ENCODE data around the gene EBF3.

Gene EBF3

DNA sequence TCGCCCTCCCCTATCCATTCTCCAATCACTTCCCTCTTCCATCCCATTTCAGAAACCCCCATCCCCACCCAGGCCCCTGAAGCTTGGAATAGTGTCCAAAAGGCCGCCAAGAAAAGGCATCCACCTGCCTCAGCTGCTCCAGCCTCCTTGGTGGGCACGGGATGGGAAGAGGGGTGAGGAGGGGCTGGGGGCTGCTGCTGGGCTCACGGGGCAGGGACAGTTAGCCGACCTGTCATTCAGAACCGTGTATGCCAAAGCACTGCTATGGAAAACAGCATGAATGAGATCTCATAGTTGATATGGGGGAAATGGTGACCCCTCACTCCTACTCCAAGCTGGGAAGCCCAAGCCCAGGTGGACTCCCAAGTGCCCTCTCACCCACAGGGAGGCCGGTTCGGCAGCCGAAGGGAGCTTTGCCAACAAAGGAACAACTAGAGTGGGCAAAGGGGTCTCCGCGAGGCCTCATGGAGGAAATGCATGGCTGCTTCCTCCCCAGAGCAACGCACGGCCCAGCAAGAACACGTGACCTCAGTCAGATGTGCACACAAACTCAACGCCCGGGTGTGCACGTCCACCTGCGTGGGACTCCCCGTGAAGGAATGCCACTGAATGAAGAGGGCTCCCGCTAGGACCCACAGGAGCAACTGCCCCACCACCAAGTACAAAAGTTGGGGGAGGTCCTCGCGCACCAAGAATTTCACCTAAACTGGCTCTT is 52.5 kb downstream of the EBF3 start:
- DNase-seq (ENCODE audit: low read depth), result no peak

DNA sequence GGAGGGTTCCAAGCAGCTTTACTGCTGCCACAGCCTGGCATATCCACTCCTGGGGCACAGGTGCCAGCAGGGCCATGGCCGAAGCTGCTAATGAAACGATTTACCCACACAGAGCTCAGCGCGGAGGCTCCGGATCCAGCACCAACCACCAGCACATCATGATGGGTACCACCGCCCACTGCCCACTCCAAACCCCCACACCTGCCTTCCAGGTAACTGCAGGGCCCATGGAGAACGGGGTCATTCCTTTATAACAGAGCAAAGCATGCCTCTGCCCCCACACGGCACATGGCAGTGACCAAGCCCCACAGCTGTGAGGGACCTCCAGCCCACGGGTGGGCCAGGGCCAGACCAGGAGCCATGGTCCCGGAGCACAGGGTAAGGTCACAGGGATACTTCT is 53.2 kb downstream of the EBF3 start:
- DNase-seq (ENCODE audit: low read depth), result no peak

DNA sequence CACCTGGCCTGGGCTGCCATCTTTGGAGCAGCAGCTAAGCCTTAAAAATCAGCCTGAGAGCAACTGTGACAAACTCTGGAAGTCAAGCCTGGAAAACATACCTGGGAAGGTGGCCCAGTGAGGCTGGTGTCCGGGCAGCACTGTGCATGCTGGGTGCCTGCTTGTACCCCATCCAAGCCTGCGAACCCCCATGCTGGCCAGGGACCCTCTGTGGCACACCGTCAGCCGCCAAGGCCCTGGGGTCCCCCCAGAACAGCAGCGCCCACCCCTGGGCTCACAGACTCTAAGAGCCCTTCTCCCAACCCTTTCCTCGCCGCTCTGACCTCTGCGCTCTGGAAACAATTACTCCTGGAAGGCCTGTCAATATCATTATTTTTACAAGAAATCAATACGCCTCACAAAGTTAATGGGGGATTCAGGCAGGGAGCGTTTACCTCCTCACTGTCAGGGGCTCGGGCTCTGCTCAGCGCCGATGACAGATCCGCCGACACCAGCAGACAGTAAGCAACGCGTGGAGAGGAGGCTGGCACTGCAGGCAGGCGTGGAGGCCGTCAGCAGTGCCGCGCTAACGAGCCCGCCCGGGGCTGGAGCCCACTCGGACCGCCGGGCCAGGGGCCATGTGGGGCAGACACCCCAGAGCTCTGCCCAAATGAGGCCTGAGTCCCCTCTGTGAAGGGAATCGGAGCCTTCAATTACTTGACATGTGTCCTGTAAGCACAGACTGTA is 54.4 kb downstream of the EBF3 start:
- no peak for DNase-seq (ENCODE audit: low read depth)

DNA sequence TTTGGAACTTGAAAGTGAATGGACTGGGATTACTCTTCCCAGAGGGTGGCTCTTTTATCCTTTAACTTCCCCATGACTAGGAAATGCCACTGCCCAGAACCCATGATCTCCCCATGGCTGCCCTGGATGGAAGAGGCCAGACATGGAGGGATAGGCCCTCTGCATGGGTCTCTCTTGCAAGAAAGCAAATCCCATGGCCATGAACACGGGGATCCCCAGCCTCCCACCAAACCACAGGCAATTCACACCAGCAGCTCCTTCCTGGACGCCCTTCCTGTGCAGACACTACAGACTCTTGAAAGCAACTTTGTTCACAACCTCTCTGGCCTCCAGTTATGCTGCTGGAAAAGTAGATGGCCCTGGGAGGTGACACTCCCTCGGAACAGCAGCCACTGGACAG is 55.0 kb downstream of the EBF3 start:
- no peak for DNase-seq (ENCODE audit: low read depth)

- no peak for DNase-seq (ENCODE audit: low read depth)
Measured at GRCh38 chr10:129908406-129908805, 55.7 kb downstream of the EBF3 start.

- no peak for DNase-seq (ENCODE audit: low read depth)
Measured at GRCh38 chr10:129905553-129905952, 58.5 kb downstream of the EBF3 start.

DNA sequence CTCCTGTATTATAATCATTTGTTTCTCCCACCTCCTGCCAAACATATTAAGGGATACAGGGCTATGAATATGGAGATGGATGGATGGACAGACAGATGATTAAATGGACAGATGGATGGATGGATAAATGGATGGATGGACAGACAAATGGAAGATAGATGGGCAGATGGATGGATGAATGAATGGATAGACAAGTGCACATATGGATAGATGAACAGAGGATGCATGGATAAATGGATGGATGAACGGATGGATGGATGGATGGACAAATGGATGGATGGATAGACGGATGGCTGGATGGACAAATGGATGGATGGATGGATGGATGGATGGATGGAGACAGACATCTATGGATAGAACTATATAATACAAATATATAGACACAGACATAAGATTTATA is 59.8 kb downstream of the EBF3 start:
- DNase-seq (ENCODE audit: low read depth), result no peak

- no peak for DNase-seq (ENCODE audit: low read depth)
Measured at GRCh38 chr10:129901389-129902006, 62.6 kb downstream of the EBF3 start.

- DNase-seq (ENCODE audit: low read depth), result no peak
Measured at GRCh38 chr10:129900825-129901224, 63.2 kb downstream of the EBF3 start.

DNA sequence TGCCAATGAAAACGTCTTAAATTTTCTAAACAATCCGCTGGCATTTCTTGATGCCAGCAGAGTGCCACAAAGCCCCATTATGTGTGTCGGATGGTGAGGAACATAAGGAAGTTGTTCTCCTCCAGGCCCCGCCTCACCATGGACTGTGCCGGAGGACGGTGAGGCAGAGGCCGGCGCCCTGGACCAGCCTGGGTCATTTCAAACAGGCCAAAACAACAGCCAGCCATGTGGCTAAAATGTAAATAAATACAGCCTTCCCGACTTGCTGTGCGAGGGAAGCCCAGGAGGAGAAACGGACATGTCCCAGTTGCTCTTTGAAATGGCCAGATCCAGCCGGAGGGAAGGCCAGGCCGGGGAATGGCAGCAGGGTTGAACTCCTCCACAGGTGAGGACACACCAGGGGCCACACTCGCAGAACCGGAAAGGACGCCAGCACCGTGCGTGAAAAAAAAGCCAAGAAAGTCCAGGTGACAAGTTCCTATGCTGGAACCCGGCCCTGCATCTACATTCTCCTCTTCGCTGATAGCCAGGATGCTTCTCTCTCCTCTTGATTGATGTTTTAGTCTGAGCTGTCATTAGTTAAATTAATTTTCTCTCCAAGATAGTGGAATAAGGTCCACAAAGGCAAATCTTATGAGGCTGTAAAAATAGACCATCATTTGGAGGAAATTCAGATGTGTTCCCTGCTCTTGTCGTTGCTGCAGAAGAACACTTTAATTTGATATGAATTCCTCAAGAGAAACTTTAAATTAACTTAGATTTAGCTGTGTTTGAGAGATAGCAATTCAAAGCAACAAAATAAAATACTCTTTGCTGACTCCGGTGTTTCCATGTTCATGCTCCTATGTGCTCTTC is 64.6 kb downstream of the EBF3 start:
- no peak for DNase-seq (ENCODE audit: low read depth)

- DNase-seq (ENCODE audit: low read depth), result no peak
Measured at GRCh38 chr10:129898706-129899268, 65.3 kb downstream of the EBF3 start.

DNA sequence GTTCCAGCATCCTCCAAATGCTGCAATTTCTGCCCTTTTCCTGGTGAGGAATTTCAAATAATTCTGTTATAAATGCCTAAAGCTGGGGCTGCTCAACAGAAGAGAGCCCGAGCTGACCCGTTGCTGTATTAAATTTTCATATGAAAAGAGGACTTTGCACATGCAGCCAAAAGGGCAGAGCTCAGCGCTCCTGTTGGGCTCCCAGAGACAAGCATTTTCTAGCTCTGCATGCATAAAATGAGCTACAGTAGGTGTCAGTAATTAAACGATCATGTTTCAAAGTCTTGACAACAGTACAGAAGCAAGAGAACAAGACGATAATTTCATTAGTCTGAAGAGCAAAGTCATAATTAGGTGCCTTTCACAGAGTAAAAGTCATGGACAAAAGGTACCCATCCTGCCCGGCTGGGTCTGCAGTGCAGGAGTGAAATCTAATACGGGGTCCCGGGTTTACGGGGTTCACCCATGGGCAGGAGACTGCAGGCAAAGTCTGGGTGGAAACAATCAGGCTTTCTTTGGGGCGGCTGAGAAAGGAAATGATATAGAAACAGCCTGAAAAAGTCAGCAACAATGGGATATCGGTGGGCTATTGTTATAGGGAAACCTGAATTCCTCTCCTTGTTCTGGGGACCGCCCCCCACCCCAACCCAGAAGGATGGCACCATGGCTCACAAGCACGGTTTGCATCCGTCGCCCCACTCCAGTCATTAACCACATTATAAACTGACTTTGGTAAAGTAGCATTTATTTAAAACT is 66.0 kb downstream of the EBF3 start:
- no peak for DNase-seq (ENCODE audit: low read depth)

GRCh38 chr10:129896860-129897200 is 67.2 kb downstream of the EBF3 start:
- no peak for DNase-seq (ENCODE audit: low read depth)

DNA sequence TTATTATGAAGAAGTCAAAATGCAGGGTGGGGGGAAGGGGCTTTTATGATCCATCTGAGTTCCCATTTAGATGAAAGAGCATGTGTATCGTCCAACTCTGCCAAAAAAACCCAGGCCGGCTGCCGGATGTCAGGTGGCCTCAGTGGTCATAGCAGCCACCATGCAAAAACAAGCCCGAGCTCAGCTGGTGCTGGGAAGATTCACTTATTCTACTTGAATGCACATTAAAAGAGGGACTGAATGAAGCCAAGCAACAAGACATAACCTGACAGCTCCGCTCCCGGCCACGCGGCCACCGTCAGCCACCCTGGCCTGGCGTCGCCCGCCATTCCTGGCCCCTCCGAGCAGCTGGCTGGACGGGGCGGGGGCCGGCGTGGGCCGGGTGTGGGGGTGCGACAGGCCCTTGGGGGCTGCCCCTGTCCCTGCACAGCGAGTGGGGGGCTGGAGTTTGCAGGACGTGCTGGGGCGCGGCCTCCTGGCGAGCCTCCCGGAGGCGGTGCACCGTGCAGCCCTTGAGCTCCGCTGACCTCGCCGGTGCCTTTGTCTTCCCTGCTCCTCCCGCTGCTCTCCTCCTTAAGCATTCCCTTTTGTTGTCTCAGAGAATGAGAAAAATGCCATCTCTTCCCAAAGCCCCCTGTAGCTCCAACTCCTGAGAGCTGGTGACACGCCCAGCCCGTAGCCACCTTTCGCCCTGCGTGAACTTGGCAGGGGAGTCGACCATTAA is 67.8 kb downstream of the EBF3 start:
- no peak for DNase-seq (ENCODE audit: low read depth)

- DNase-seq (ENCODE audit: low read depth), result no peak
Measured at GRCh38 chr10:129895811-129896135, 68.3 kb downstream of the EBF3 start.

DNA sequence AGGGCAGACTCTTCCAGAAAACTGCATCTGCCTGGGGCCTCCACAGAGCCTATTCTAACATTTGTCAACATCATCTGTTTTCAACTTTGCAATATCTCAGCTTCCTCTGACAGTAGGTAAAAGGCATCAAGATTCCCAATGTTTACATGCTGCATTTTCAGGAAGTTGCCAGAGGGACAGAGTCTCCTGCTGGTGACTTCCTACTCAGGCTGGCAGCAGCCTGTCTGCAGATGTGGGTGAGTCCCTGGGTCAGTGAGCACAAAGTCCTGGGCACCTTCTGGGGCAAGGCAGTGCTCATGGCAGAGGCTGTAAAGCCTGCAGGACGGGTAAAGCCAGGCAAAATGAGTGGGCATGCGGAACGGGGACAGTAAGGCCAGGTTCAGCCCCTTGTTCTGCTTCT is 69.4 kb downstream of the EBF3 start:
- DNase-seq (ENCODE audit: low read depth), result no peak

DNA sequence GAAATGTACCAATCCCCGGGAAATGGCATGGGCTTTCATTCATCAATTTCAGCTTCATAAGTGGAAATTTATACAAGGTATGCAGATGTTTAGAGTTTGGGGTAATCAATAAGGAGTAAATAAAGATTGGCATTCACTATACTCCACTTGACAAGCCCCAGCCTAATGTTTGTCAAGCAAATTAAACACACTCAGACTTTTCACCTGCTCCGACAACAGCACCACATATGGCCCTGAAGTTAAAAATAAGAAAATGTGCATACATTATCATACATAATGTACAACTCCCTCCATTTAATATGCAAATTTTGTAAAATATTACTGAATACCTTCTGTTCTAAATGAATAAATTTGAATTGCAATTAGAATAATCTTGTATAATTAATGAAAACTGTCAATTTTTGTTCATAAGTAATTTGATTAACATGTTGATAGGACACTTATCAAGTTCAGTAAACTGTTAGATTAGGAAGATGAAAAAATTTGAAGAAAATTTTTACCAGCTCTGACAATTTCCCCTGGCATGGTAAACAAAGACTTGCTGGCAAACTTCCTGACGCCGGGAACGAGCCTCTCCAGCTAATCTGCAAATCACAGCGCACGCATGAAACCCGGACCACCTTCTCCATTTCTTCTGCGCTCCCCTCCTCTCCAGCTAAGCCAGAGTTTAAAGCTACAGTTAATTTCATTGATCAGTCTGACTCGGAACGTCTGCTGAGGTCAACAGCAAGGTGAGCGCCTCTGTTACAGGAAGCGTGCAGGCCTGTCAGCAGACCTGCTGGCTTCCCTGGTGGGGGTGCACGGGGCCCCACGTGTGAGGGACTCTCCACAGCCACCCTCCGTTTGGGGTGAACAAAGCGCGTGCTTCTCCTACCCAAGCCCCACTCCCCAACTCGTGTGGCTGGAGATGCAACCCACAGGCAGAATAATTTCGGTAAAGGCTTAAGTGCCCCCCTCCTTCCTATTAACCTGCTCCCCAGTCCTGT is 70.7 kb downstream of the EBF3 start:
- no peak for DNase-seq (ENCODE audit: low read depth)

DNA sequence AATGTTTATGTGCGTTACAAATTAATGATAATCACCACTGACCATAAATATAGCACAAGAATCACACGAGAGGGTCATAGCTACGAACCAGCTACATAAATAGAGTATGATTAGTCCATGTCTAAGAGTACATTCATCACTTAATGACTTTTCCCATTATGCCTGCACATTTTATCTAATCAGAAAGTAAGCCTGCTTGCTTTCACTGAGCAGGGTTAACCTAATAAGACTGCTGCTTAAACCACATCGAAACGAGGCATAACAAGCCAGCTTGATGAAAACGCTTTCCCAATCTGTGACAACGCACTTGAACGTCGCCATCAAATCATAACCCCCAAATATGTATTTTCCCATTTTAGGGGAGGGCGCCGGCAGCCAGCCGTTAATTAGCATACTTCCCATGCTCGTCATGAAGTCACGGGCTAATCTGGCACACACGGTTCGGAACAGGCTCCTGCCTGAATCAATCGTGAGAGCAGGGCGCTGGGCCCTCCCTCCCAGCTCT is 71.5 kb downstream of the EBF3 start:
- DNase-seq (ENCODE audit: low read depth), result no peak

- DNase-seq (ENCODE audit: low read depth), result no peak
Measured at GRCh38 chr10:129891806-129892205, 72.3 kb downstream of the EBF3 start.

DNA sequence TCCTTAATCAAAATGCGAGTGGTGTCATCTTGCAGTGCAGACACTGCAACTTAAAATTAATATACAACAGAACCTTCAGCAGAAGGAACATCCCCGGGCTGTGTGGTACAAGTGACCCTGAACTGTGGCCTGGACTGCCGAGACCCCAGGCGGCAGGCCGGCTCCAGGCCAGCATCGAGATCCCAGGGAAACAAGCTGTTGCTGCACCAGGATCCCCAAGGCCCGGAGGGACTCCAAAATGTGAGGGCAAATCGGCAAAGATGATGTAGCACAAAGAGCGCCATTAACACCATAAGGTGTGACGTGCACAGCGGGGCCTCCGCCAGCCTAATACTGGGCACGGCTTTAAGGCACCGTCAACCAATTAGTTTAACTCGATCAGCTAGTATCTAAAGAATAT is 73.9 kb downstream of the EBF3 start:
- no peak for DNase-seq (ENCODE audit: low read depth)
